Right forelimb (tissue), 1 donor: Measurements from ENCODE around the gene ZNF665.
"Not testable (repeated sequence)": the region's sequence is repeated elsewhere in the genome, so short reads cannot be mapped to it uniquely, and the experiment has no call there.

Experiments
- DNase-seq: peaks from one replicate; pipeline ENCODE4 v3.0.0-alpha.2; 2018

ZNF665 gene

DNA sequence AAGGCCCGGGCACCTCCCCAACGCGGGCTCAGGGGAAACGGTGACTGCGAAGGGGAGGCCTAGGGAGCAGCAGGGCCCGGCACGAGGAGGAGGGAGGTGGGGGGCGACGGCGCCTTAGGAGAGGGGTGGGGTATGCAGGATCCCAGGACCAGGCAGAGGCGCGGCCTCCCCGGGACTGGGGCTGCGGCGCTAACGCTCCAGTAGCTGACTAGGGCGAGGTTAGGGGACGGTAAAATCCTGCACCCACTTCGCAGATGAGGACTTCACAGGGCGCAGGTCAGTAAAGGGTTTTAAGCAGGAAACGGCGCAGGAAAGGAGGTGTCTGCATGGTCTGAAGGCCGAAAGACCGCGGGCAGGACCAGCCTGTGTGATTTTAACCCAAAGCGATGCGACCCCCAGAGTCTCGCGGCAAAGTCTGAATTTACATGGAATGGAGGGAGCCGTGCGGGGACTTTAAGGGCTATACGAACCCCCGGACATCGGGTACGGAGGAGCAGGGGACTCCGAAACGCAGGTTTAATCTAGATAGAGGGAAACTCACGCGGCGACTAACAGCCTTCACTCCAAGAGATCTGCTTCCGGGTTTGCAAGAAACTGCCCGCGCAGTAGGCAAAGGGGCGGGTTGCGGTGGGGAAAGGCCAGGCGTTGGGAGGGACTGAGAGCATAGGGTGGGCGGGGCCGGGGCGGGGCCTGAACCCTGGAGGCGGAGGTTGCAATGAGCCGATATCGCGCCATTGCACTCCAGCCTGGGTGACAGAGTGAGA lies at the start of gene ZNF665:
Gene ZNF665 (minus strand): TSS at position 588 of the 764 bp plus-strand sequence. CDS start 10,460 bp downstream, outside the sequence.
- peak; percentile 90 for DNase-seq

DNA sequence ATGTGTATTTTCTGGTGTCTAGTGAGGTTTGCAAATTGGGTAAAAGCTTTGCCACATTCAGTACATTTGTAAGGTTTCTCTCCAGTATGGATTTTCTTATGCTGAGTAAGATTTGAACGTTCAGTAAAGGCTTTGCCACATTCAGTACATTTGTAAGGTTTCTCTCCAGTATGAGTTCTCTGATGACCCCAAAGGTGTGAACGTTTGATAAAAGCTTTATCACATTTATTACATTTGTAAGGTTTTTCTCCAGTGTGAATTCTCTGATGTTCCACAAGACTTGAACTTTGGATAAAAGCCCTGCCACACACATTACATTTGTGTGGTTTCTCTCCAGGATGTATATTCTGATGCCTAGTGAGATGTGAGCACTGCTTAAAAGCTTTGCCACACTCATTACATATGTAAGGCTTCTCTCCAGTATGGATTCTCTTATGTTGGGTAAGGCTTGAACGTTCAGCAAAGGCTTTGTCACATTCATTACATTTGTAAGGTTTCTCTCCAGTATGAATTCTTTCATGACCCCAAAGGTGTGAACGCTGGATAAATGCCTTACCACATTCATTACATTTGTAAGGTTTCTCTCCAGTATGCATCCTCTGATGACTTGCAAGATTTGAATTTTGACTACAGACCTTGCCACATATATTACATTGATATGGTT lies 44.1 kb upstream of the ZNF665 start:
- DNase-seq: no peak

- DNase-seq: no peak
Observed at GRCh38 chr19:53224606-53225005, 31.4 kb upstream of the ZNF665 start.

DNA sequence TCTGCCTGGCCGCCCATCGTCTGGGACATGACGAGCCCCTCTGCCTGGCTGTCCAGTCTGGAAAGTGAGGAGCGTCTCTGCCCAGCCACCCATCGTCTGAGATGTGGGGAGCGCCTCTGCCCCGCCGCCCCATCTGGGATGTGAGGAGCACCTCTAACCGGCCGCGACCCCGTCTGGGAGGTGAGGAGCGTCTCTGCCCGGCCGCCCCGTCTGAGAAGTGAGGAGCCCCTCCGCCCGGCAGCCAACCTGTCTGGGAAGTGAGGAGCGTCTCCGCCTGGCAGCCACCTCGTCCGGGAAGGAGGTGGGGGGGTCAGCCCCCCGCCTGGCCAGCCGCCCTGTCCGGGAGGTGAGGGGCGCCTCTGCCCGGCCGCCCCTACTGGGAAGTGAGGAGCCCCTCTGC lies 29.6 kb upstream of the ZNF665 start:
- not testable (repeated sequence) for DNase-seq

DNA sequence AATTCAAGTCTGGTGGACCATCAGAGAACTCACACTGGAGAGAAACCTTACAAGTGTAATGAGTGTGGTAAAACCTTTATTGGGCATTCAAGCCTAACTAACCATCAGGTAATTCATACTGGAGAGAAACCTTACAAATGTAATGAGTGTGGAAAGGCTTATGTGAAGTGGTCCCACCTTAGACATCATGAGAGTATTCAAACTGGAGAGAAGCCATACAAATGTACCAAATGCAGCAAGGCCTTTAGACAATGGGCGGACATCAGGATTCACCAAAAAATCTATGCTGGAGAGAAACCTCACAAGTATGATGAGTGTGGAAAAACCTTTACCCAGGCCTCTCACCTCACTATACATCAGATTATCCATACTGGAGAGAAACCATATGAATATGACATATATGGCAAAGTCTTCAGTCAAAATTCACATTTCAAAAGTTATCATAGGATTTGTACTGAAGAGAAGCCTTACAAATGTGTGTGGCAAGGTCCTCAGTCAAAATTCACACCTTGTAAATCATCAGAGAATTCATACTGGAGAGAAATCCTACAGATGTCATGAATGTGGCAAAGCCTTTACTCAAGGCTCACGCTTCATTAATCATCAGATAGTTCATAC lies 19.7 kb upstream of the ZNF665 start:
- DNase-seq: no peak

GRCh38 chr19:53211554-53211953 lies 18.4 kb upstream of the ZNF665 start:
- DNase-seq: not testable (repeated sequence)

- DNase-seq: peak; percentile 99
Observed at GRCh38 chr19:53196777-53197396, 3.7 kb upstream of the ZNF665 start.

- DNase-seq: peak; percentile 84
Observed at GRCh38 chr19:53195265-53195903, 2.2 kb upstream of the ZNF665 start.

DNA sequence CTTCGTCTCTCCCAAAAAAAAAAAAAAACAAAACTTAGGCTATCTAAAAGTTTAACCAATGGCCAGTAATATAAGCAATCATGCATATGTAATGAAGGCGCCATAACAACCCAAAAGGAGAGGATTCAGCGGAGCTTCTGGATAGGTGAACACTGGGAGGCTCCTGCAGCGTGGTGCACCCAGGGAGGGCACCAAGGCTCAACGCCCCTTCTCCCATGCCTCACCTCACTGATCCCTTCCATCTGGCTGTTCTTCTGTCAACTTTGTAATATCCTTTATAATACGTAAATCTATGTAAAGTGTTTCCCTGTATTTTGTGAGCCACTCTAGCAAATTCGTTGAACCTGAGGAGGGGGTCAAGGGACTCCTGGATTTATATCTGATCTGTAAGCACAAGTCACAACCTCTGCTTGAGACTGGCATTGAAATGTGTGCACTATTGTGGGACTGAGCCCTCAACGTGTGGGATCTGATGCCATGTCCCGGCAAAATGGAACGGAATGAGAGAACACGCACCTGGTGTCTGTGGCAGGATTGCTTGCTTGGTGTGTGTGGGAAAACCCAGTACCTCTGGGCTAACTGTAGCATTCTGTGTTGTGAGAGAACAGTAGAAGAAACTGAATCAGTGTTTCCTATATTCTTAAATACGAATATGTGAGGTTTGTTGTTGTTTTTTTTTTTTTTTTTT lies 521 bp upstream of the ZNF665 start:
- no peak for DNase-seq

GRCh38 chr19:53190253-53190652 lies 2.9 kb downstream of the ZNF665 start:
- no peak for DNase-seq

DNA sequence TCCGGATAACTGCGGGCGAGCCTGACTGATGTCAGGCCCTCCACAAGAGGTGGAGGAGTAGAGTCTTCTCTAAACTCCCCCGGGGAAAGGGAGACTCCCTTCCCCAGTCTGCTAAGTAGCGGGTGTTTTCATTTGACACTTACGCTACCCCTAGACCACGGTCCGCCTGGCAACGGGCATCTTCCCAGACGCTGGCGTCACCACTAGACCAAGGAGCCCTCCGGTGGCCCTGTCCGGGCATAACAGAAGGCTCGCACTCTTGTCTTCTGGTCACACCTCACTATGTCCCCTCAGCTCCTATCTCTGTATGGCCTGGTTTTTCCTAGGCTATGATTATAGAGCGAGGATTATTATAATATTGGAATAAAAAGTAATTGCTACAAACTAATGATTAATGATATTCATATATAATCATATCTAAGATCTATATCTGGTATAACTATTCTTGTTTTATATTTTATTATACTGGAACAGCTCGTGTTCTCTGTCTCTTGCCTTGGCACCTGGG lies 3.4 kb downstream of the ZNF665 start:
- not testable (repeated sequence) for DNase-seq

DNA sequence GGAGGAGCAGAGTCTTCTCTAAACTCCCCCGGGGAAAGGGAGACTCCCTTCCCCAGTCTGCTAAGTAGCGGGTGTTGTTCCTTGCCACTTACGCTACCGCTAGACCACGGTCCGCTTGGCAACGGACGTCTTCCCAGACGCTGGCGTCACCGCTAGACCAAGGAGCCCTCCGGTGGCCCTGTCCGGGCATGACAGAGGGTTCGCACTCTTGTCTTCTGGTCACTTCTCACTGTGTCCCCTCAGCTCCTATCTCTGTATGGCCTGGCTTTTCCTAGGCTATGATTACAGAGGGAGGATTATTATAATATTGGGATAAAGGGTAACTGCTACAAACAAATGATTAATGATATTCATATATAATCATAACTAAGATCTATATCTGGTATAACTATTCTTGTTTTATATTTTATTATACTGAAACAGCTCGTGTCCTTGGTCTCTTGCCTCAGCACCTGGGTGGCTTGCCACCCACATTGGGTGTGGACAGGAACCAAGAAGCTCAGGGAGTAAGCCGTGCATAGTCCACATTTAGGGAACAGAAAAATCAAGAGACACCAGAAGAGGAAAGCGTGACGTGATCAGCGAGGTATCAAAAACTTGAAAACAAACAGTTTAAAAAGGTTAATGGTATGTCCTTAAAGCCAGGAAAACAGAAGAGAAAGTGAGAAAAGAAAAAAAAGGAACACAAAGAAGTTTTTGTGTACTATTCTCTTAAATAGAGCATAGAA lies 7.8 kb downstream of the ZNF665 start:
- DNase-seq: not testable (repeated sequence)

GRCh38 chr19:53183146-53183764 lies 9.9 kb downstream of the ZNF665 start:
- no peak for DNase-seq

GRCh38 chr19:53182202-53182601 lies 11.0 kb downstream of the ZNF665 start:
- DNase-seq: no peak

DNA sequence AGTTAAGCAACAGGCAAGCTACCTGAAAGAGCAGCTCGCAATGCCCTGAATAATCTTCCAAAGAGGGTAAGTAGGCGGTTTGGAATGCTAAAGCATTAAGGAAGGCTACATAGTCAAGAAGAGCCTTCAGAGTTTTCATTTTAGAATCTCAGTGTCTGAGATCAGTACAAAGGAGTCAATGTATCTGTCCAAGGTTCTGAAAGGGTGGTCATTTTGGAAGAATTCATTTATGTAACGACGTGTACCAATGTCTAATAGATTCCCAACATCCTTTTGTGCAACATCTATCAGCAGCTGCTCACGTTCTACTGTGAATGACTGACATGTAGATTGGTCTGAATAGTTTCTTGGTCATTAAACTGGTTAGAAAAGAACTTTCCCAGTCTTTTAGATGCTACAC lies 15.2 kb downstream of the ZNF665 start:
- no peak for DNase-seq

DNA sequence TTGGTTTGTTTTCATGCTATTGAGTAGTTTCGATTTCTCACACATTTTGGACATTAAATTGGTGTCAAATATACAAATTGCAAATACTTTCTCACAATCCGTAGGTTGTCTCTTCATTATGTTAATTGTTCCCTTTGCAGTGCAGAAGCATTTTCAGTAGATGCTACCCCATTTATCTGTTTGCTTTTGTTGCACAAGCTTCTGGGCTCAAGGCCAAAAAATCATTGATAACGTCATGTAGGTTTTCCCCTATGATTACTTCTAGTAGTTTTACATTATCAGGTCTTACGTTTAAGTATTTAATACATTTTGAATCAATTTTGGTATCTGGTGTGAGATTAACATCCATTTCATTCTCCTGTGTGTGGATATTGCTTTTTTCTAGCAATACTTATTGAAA lies 20.3 kb downstream of the ZNF665 start:
- DNase-seq: no peak

GRCh38 chr19:53165691-53166091 lies 27.5 kb downstream of the ZNF665 start:
- DNase-seq: no peak

DNA sequence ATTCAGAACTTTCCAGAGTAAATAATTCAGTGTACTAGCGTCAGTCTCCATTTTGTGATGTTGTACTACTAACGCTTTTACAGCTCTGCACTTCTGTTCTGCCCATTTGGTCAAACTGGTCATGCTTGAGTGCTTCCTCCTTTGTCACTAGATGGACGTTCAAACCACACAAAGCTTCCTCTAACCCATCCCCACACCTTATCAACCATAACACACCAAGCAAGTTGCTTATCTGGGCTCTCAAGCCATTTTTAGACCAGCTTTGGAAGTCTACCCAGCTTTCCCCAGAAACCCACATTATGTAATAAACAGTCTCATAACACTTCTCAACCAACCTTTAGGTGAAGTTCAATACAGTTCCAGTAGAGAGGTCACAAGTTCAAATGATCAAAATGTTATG lies 32.0 kb downstream of the ZNF665 start:
- no peak for DNase-seq

- DNase-seq: no peak
Observed at GRCh38 chr19:53160350-53160749, 32.8 kb downstream of the ZNF665 start.

DNA sequence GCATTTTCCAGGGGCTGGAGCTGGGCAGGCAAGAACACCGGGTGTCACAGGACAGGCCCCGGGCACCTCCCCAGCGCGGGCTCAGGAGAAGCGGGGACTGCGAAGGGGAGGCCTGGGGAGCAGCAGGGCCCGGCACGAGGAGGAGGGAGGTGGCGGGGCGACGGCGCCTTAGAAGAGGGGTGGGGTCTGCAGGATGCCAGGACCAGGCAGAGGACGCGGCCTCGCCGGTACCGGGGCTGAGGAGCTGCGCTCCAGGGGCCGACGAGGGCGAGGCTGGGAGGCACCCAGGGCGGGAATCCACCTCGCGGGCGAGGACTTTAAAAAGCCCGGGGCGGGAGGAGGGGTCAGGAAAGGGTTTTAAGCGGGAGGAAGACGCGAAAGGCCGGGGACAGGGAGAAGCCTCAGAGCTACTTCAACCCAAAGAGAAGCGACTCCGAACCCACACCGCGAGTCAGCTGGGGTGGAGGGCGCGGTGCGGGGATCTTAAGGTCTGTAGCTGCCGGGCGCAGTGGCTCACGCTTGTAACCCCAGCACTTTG lies 35.0 kb downstream of the ZNF665 start:
- peak; percentile 60 for DNase-seq

- DNase-seq: peak; percentile 42
Observed at GRCh38 chr19:53157626-53158025, 35.5 kb downstream of the ZNF665 start.
